ENCODE data around the gene RPL36A.

DNA sequence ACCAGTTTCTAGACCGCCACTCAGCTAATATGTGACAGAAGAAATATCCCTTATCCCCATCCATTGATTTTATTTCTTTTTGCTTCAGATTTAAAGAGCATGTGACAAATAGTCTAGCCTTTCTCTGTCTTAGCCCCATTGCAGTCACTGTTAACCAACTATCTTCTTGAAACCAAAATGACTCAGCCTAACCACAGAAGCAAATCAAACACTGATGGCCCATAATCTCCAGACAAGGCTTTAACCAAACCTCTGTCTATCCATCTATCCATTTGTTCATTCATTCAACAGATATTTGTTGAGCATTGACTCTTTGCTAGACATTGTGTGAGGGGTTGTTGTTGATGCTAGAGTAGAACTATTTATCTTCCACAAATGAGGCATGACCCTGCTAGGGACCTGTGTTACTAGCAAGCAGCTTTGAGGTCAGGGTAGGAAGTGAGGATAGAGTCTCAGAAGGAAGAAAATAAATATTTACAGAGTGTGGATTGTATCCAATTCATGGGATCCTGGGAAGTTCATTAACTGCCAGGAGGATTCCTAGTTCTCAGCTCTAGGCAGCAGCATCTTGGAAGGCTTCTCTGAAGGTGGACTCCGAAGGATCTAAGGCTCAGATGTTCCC, 39.8 kb downstream of the RPL36A start:
- no peak for TF ChIP-seq RFX5 (IDR thresholded peaks at IDR 0.05; ENCODE audit: low read length)
- TF ChIP-seq, protein P1, sequence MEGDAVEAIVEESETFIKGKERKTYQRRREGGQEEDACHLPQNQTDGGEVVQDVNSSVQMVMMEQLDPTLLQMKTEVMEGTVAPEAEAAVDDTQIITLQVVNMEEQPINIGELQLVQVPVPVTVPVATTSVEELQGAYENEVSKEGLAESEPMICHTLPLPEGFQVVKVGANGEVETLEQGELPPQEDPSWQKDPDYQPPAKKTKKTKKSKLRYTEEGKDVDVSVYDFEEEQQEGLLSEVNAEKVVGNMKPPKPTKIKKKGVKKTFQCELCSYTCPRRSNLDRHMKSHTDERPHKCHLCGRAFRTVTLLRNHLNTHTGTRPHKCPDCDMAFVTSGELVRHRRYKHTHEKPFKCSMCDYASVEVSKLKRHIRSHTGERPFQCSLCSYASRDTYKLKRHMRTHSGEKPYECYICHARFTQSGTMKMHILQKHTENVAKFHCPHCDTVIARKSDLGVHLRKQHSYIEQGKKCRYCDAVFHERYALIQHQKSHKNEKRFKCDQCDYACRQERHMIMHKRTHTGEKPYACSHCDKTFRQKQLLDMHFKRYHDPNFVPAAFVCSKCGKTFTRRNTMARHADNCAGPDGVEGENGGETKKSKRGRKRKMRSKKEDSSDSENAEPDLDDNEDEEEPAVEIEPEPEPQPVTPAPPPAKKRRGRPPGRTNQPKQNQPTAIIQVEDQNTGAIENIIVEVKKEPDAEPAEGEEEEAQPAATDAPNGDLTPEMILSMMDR (IDR thresholded peaks at IDR 0.05), result no peak
- TF ChIP-seq, protein P2, sequence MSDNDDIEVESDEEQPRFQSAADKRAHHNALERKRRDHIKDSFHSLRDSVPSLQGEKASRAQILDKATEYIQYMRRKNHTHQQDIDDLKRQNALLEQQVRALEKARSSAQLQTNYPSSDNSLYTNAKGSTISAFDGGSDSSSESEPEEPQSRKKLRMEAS (IDR thresholded peaks at IDR 0.05; ENCODE audit: low read depth), result no peak
- TF ChIP-seq RXRA (IDR thresholded peaks at IDR 0.05; ENCODE audit: borderline replicate concordance, low read depth), result no peak
- no peak for TF ChIP-seq NRF1 (IDR thresholded peaks at IDR 0.05; ENCODE audit: low read depth, low read length)
- no peak for TF ChIP-seq GATA2 (CRISPR knock-in tag; IDR thresholded peaks at IDR 0.05)
- TF ChIP-seq, protein P3, sequence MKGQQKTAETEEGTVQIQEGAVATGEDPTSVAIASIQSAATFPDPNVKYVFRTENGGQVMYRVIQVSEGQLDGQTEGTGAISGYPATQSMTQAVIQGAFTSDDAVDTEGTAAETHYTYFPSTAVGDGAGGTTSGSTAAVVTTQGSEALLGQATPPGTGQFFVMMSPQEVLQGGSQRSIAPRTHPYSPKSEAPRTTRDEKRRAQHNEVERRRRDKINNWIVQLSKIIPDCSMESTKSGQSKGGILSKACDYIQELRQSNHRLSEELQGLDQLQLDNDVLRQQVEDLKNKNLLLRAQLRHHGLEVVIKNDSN (IDR thresholded peaks at IDR 0.05; ENCODE audit: borderline replicate concordance, low read depth), result no peak

All from SK-N-SH (cell line).